ENCODE results near the gene SLAMF9. TPM values are rescaled to one million over a fixed set of nuclear protein-coding genes. Genes with fewer than 3 reads are reported as not detected.

The SLAMF9 gene
- total RNA-seq, 1 experiment from 2014 or later: 0.36 TPM

- CTCF ChIA-PET: no interaction called here
- Mint-ChIP-seq H3K4me1 (ENCODE audit: low read depth, unreplicated experiment) (peaks cover 54% of the 10 kb centered on the region), H3K27ac (ENCODE audit: unreplicated experiment) (peak overlapping the region; percentile 30), H3K27me3 (ENCODE audit: insufficient read depth, unreplicated experiment) (no peaks in the 10 kb centered on the region), H3K36me3 (ENCODE audit: insufficient read depth, unreplicated experiment) (no peaks in the 10 kb centered on the region), H3K9me3 (ENCODE audit: unreplicated experiment) (no peaks in the 10 kb centered on the region), H3K4me3 (ENCODE audit: unreplicated experiment) (no peak overlapping the region)
- POLR2A ChIA-PET: no interaction called here
- intact Hi-C loops (cut with micrococcal nuclease; ENCODE audit: unreplicated experiment): no loop called here
- no peak for DNase-seq
- no peaks in the 10 kb centered on the region for H3K27me3 ChIP-seq (replicated peaks; ENCODE audit: control insufficient read depth, insufficient read depth, low read length)
- TF ChIP-seq, protein P1, sequence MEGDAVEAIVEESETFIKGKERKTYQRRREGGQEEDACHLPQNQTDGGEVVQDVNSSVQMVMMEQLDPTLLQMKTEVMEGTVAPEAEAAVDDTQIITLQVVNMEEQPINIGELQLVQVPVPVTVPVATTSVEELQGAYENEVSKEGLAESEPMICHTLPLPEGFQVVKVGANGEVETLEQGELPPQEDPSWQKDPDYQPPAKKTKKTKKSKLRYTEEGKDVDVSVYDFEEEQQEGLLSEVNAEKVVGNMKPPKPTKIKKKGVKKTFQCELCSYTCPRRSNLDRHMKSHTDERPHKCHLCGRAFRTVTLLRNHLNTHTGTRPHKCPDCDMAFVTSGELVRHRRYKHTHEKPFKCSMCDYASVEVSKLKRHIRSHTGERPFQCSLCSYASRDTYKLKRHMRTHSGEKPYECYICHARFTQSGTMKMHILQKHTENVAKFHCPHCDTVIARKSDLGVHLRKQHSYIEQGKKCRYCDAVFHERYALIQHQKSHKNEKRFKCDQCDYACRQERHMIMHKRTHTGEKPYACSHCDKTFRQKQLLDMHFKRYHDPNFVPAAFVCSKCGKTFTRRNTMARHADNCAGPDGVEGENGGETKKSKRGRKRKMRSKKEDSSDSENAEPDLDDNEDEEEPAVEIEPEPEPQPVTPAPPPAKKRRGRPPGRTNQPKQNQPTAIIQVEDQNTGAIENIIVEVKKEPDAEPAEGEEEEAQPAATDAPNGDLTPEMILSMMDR (IDR thresholded peaks at IDR 0.05; ENCODE audit: insufficient read depth in 1 of 2, low read depth in 1 of 2, low read length in 1 of 2, severe bottlenecking in 1 of 2, unreplicated experiment in 1 of 2): no peak
- no peaks in the 10 kb centered on the region for H3K36me3 ChIP-seq (ENCODE audit: control insufficient read depth, insufficient read depth, low read length)
- peaks cover 52% of the 10 kb centered on the region for H3K4me1 ChIP-seq
- H3K9me3 ChIP-seq: no peaks in the 10 kb centered on the region
- no TSS peak for BruUV-seq (replicated peaks)
- H3K4me3 ChIP-seq (ENCODE audit: low read depth, low read length): no peak overlapping the region
These were observed 3.0 kb downstream of the SLAMF9 start for GRCh38 chr1:159951016-159951415.

GRCh38 chr1:159949981-159950381 lies 4.1 kb downstream of the SLAMF9 start:
- Histone ChIP-seq H3K9me3 (no peaks in the 10 kb centered on the region), H3K27me3 (replicated peaks; ENCODE audit: control insufficient read depth, insufficient read depth, low read length) (no peaks in the 10 kb centered on the region), H3K4me3 (ENCODE audit: low read depth, low read length) (no peak overlapping the region), H3K4me1 (peaks cover 55% of the 10 kb centered on the region), H3K36me3 (ENCODE audit: control insufficient read depth, insufficient read depth, low read length) (no peaks in the 10 kb centered on the region)
- ChIA-PET POLR2A (no interaction called here), CTCF (interaction anchor here (1.3 to 1.5 kb wide), 2 partner anchors 16 to 58 kb away, joined by 3 to 5 read pairs; no protein-coding TSS in a partner anchor)
- no peak for DNase-seq
- TF ChIP-seq, protein P1 (IDR thresholded peaks at IDR 0.05; ENCODE audit: insufficient read depth in 1 of 2, low read depth in 1 of 2, low read length in 1 of 2, severe bottlenecking in 1 of 2, unreplicated experiment in 1 of 2): no peak
- peak overlapping the region; percentile 30 for H3K27ac Mint-ChIP-seq (ENCODE audit: unreplicated experiment)
- no peak overlapping the region for H3K4me3 Mint-ChIP-seq (ENCODE audit: unreplicated experiment)
- peaks cover 61% of the 10 kb centered on the region for H3K4me1 Mint-ChIP-seq (ENCODE audit: low read depth, unreplicated experiment)
- intact Hi-C loops (cut with micrococcal nuclease; ENCODE audit: unreplicated experiment): no loop called here
- no peaks in the 10 kb centered on the region for H3K36me3 Mint-ChIP-seq (ENCODE audit: insufficient read depth, unreplicated experiment)
- no peaks in the 10 kb centered on the region for H3K27me3 Mint-ChIP-seq (ENCODE audit: insufficient read depth, unreplicated experiment)
- no peaks in the 10 kb centered on the region for H3K9me3 Mint-ChIP-seq (ENCODE audit: unreplicated experiment)
- no TSS peak for BruUV-seq (replicated peaks)

- H3K4me3 ChIP-seq (ENCODE audit: low read depth, low read length): no peak overlapping the region
- DNase-seq: no peak
- H3K9me3 ChIP-seq: no peaks in the 10 kb centered on the region
- Mint-ChIP-seq H3K27ac (ENCODE audit: unreplicated experiment) (peak overlapping the region; percentile 30), H3K36me3 (ENCODE audit: insufficient read depth, unreplicated experiment) (no peaks in the 10 kb centered on the region), H3K9me3 (ENCODE audit: unreplicated experiment) (no peaks in the 10 kb centered on the region), H3K4me1 (ENCODE audit: low read depth, unreplicated experiment) (peaks cover 61% of the 10 kb centered on the region), H3K4me3 (ENCODE audit: unreplicated experiment) (no peak overlapping the region), H3K27me3 (ENCODE audit: insufficient read depth, unreplicated experiment) (no peaks in the 10 kb centered on the region)
- TF ChIP-seq, protein P1 (IDR thresholded peaks at IDR 0.05; ENCODE audit: insufficient read depth in 1 of 2, low read depth in 1 of 2, low read length in 1 of 2, severe bottlenecking in 1 of 2, unreplicated experiment in 1 of 2): no peak
- intact Hi-C loops (cut with micrococcal nuclease; ENCODE audit: unreplicated experiment): no loop called here
- BruUV-seq (replicated peaks): no TSS peak
- ChIA-PET POLR2A (no interaction called here), CTCF (interaction anchor here (1.3 to 1.5 kb wide), 2 partner anchors 17 to 59 kb away, joined by 3 to 5 read pairs; no protein-coding TSS in a partner anchor)
- no peaks in the 10 kb centered on the region for H3K36me3 ChIP-seq (ENCODE audit: control insufficient read depth, insufficient read depth, low read length)
- H3K4me1 ChIP-seq: peaks cover 62% of the 10 kb centered on the region
- H3K27me3 ChIP-seq (replicated peaks; ENCODE audit: control insufficient read depth, insufficient read depth, low read length): no peaks in the 10 kb centered on the region
These were observed 4.9 kb downstream of the SLAMF9 start for GRCh38 chr1:159949123-159949522.

All from Caco-2 (cell line).